Neural progenitor cell (in vitro differentiated cells): ENCODE measurements around the gene RGS7.

ENCODE experiments used
- EZH2 ChIP-seq: fragments of 200-600 bp; sonication (generic); IDR thresholded peaks from 2 replicates; pipeline ENCODE4 v1.6.1; 2017; ENCODE audit warnings: antibody characterized with exemption, mild to moderate bottlenecking, moderate library complexity
- TF ChIP-seq, protein P1 (sequence below): fragments of 200-600 bp; sonication (generic); IDR thresholded peaks from 2 replicates; pipeline ENCODE4 v1.5.1; 2017; ENCODE audit warnings: antibody characterized with exemption, mild to moderate bottlenecking

- TF ChIP-seq, protein P1, sequence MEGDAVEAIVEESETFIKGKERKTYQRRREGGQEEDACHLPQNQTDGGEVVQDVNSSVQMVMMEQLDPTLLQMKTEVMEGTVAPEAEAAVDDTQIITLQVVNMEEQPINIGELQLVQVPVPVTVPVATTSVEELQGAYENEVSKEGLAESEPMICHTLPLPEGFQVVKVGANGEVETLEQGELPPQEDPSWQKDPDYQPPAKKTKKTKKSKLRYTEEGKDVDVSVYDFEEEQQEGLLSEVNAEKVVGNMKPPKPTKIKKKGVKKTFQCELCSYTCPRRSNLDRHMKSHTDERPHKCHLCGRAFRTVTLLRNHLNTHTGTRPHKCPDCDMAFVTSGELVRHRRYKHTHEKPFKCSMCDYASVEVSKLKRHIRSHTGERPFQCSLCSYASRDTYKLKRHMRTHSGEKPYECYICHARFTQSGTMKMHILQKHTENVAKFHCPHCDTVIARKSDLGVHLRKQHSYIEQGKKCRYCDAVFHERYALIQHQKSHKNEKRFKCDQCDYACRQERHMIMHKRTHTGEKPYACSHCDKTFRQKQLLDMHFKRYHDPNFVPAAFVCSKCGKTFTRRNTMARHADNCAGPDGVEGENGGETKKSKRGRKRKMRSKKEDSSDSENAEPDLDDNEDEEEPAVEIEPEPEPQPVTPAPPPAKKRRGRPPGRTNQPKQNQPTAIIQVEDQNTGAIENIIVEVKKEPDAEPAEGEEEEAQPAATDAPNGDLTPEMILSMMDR = no peak
- TF ChIP-seq EZH2 = no peak
Measured at GRCh38 chr1:240998441-240999015, 358.5 kb downstream of the RGS7 start.
